HG02763 (cell line): Measurements from ENCODE around the gene PLA2G6.
"Not testable (repeated sequence)": the region's sequence is repeated elsewhere in the genome, so short reads cannot be mapped to it uniquely, and the experiment has no call there.

Experiments used
- ATAC-seq: cut with Tn5 transposase; IDR thresholded peaks from one replicate; pipeline ENCODE4 v1.9.1; 2021; ENCODE audit warnings: mild to moderate bottlenecking, moderate library complexity; ENCODE audit not compliant: unreplicated experiment

Gene PLA2G6

GRCh38 chr22:38169116-38169515 lies 12.5 kb downstream of the PLA2G6 start:
- no peak for ATAC-seq

GRCh38 chr22:38167988-38168407 lies 13.6 kb downstream of the PLA2G6 start:
- ATAC-seq, result no peak

- no peak for ATAC-seq
These were observed 15.6 kb downstream of the PLA2G6 start for GRCh38 chr22:38165922-38166593.

- no peak for ATAC-seq
These were observed 17.1 kb downstream of the PLA2G6 start for GRCh38 chr22:38164551-38164918.

GRCh38 chr22:38163844-38164550 lies 17.6 kb downstream of the PLA2G6 start:
- no peak for ATAC-seq

GRCh38 chr22:38162881-38163843 lies 18.5 kb downstream of the PLA2G6 start:
- no peak for ATAC-seq

GRCh38 chr22:38155703-38156102 lies 25.9 kb downstream of the PLA2G6 start:
- no peak for ATAC-seq

- not testable (repeated sequence) for ATAC-seq
These were observed 27.1 kb downstream of the PLA2G6 start for GRCh38 chr22:38154563-38154915.

- no peak for ATAC-seq
These were observed 27.6 kb downstream of the PLA2G6 start for GRCh38 chr22:38153821-38154562.

GRCh38 chr22:38151126-38151500 lies 30.5 kb downstream of the PLA2G6 start:
- ATAC-seq, result no peak

- no peak for ATAC-seq
These were observed 33.4 kb downstream of the PLA2G6 start for GRCh38 chr22:38148245-38148644.

GRCh38 chr22:38146166-38146565 lies 35.5 kb downstream of the PLA2G6 start:
- ATAC-seq, result not testable (repeated sequence)

- no peak for ATAC-seq
These were observed 37.6 kb downstream of the PLA2G6 start for GRCh38 chr22:38144025-38144405.

- no peak for ATAC-seq
These were observed 39.0 kb downstream of the PLA2G6 start for GRCh38 chr22:38142606-38143005.

GRCh38 chr22:38141217-38141973 lies 40.2 kb downstream of the PLA2G6 start:
- no peak for ATAC-seq

GRCh38 chr22:38139901-38140300 lies 41.7 kb downstream of the PLA2G6 start:
- ATAC-seq, result no peak

GRCh38 chr22:38138961-38139360 lies 42.7 kb downstream of the PLA2G6 start:
- ATAC-seq, result no peak

- ATAC-seq, result no peak
These were observed 43.5 kb downstream of the PLA2G6 start for GRCh38 chr22:38137876-38138687.

- ATAC-seq, result no peak
These were observed 45.0 kb downstream of the PLA2G6 start for GRCh38 chr22:38136607-38137006.
